Epidermal melanocyte (primary cell): ENCODE measurements around the gene CTTNBP2NL.
"Not testable (repeated sequence)": the region's sequence is repeated elsewhere in the genome, so short reads cannot be mapped to it uniquely, and the experiment has no call there.

Experiments used
- DNase-seq: peaks from one replicate; pipeline ENCODE4 v3.0.0; 2011; ENCODE audit warnings: low spot score; ENCODE audit not compliant: insufficient read length

CTTNBP2NL gene

GRCh38 chr1:112461200-112461871 is 65.3 kb downstream of the CTTNBP2NL start:
- no peak for DNase-seq

GRCh38 chr1:112462953-112463279 is 66.9 kb downstream of the CTTNBP2NL start:
- DNase-seq = no peak

- DNase-seq = no peak
Measured at GRCh38 chr1:112464501-112464900, 68.5 kb downstream of the CTTNBP2NL start.

GRCh38 chr1:112465122-112465521 is 69.1 kb downstream of the CTTNBP2NL start:
- no peak for DNase-seq

GRCh38 chr1:112466078-112466660 is 70.2 kb downstream of the CTTNBP2NL start:
- peak; percentile 50 for DNase-seq

- DNase-seq = not testable (repeated sequence)
Measured at GRCh38 chr1:112470324-112470723, 74.3 kb downstream of the CTTNBP2NL start.

GRCh38 chr1:112470966-112471365 is 75.0 kb downstream of the CTTNBP2NL start:
- no peak for DNase-seq

- DNase-seq = no peak
Measured at GRCh38 chr1:112472142-112472541, 76.1 kb downstream of the CTTNBP2NL start.

GRCh38 chr1:112477550-112477949 is 81.5 kb downstream of the CTTNBP2NL start:
- no peak for DNase-seq

- DNase-seq = no peak
Measured at GRCh38 chr1:112478314-112478713, 82.3 kb downstream of the CTTNBP2NL start.

GRCh38 chr1:112486063-112486462 is 90.0 kb downstream of the CTTNBP2NL start:
- DNase-seq = not testable (repeated sequence)

GRCh38 chr1:112487686-112488085 is 91.7 kb downstream of the CTTNBP2NL start:
- DNase-seq = not testable (repeated sequence)

- no peak for DNase-seq
Measured at GRCh38 chr1:112488141-112488540, 92.1 kb downstream of the CTTNBP2NL start.

- DNase-seq = no peak
Measured at GRCh38 chr1:112492076-112492475, 96.1 kb downstream of the CTTNBP2NL start.

- no peak for DNase-seq
Measured at GRCh38 chr1:112493351-112493750, 97.3 kb downstream of the CTTNBP2NL start.

- DNase-seq = no peak
Measured at GRCh38 chr1:112496290-112496689, 100.3 kb downstream of the CTTNBP2NL start.

- DNase-seq = peak; percentile 57
Measured at GRCh38 chr1:112501810-112502641, 106.0 kb downstream of the CTTNBP2NL start.

GRCh38 chr1:112502826-112503225 is 106.8 kb downstream of the CTTNBP2NL start:
- no peak for DNase-seq

- no peak for DNase-seq
Measured at GRCh38 chr1:112504001-112504660, 108.1 kb downstream of the CTTNBP2NL start.

- DNase-seq = no peak
Measured at GRCh38 chr1:112504661-112505399, 108.8 kb downstream of the CTTNBP2NL start.

GRCh38 chr1:112505400-112505785 is 109.4 kb downstream of the CTTNBP2NL start:
- DNase-seq = no peak
